A673 (cell line): ENCODE data around the gene CPNE8. TPM values are rescaled to one million over a fixed set of nuclear protein-coding genes. Genes with fewer than 3 reads are reported as not detected.
A peak's percentile ranks its signal among the peaks of the same experiment; 100 is the strongest.

Source experiments
- BruUV-seq: library from RNA; stranded (reverse); fragments of 400-500 nt; replicated peaks from 2 replicates; lab custom pipeline; 2021; lab: Mats Ljungman, UMichigan
- CTCF ChIA-PET: fragments of 300-600 bp; sonication (Branson Sonifier 250); formaldehyde crosslinking; loops from one replicate; lab custom pipeline; 2022; ENCODE audit warnings: antibody characterized with exemption; lab: Charles Lee
- POLR2A ChIA-PET: fragments of 300-600 bp; sonication (Branson Sonifier 250); formaldehyde crosslinking; loops from one replicate; lab custom pipeline; 2022; ENCODE audit warnings: antibody characterized with exemption; ENCODE audit not compliant: low non-redundant PET; lab: Charles Lee
- DNase-seq: peaks from one replicate; pipeline ENCODE4 v3.0.0-alpha.2; 2015; ENCODE audit warnings: low spot score
- H3K27ac ChIP-seq: fragments of 200-600 bp; sonication (generic); 2 replicates; pipeline ENCODE4 v1.5.1; 2016; ENCODE audit warnings: mixed run types, low read depth, mild to moderate bottlenecking, mixed read lengths, antibody characterized with exemption, low read length; ENCODE audit not compliant: poor library complexity, severe bottlenecking
- H3K27me3 ChIP-seq: fragments of 200-600 bp; sonication (generic); replicated peaks from 2 replicates; pipeline ENCODE4 v1.6.1; 2017; ENCODE audit warnings: mixed run types, low read depth, mild to moderate bottlenecking, mixed read lengths, antibody characterized with exemption, low read length; ENCODE audit not compliant: insufficient read depth, poor library complexity
- H3K36me3 ChIP-seq: fragments of 200-600 bp; sonication (generic); 2 replicates; pipeline ENCODE4 v1.6.1; 2016; ENCODE audit warnings: mixed run types, mild to moderate bottlenecking, mixed read lengths, antibody characterized with exemption, low read length; ENCODE audit not compliant: insufficient read depth, poor library complexity, severe bottlenecking
- H3K4me1 ChIP-seq: fragments of 200-600 bp; sonication (generic); 2 replicates; pipeline ENCODE4 v1.6.1; 2017; ENCODE audit warnings: mixed run types, mild to moderate bottlenecking, mixed read lengths, antibody characterized with exemption, low read length; ENCODE audit not compliant: insufficient read depth, poor library complexity, severe bottlenecking
- H3K4me3 ChIP-seq: fragments of 200-600 bp; sonication (generic); 2 replicates; pipeline ENCODE4 v1.5.1; 2016; ENCODE audit warnings: low read depth, mixed run types, mild to moderate bottlenecking, mixed read lengths, low read length; ENCODE audit not compliant: poor library complexity, severe bottlenecking
- H3K9me3 ChIP-seq: fragments of 200-600 bp; sonication (generic); 2 replicates; pipeline ENCODE4 v1.6.1; 2016; ENCODE audit warnings: mixed run types, low read depth, mild to moderate bottlenecking, mixed read lengths, antibody characterized with exemption, low read length; ENCODE audit not compliant: poor library complexity, severe bottlenecking
- CTCF ChIP-seq: fragments of 300-800, 200-600 bp; sonication (generic); conservative IDR thresholded peaks from 2 replicates; pipeline ENCODE4 v1.5.1; 2017; ENCODE audit warnings: low read depth, mild to moderate bottlenecking, antibody characterized with exemption, low read length, moderate library complexity, mixed read lengths
- EZH2 ChIP-seq: fragments of 200-600 bp; sonication (generic); IDR thresholded peaks from 2 replicates; pipeline ENCODE4 v1.6.1; 2017; ENCODE audit warnings: borderline replicate concordance, low read depth, mild to moderate bottlenecking, mixed read lengths, antibody characterized with exemption, low read length; ENCODE audit not compliant: poor library complexity, severe bottlenecking
- intact Hi-C: fragments of 100-400 bp; cut with micrococcal nuclease; formaldehyde crosslinking; loops from one replicate; pipeline ENCODE4 v1.10.0; 2022; ENCODE audit not compliant: unreplicated experiment
- total RNA-seq: library from RNA; stranded (reverse); gene quantifications from 2 replicates; pipeline ENCODE4 v1.2.3, GENCODE V29; 2021

The CPNE8 gene
- total RNA-seq, 1 experiment from 2014 or later, result 1.3 TPM

DNA sequence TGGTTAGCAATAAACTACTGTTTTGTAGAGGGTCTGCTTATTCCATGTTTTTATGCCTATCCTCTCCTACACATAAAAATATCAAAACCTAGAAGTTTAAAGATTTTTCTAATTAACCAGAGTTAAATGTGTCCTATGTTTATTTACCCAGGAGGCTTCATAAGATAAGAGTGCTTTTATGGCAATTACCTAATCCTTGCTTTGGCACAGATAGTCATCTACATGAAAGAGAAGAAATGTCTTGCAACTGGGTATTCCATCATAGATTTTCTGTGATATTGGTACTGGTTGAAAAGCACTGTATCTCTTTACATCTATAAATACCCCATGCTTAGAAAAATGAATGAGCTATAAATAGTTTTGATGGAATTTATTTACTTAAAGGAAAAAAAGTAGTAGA lies 277.1 kb downstream of the CPNE8 start:
- TF ChIP-seq CTCF (no peak), EZH2 (no peak)
- intact Hi-C loops, result no loop called here
- BruUV-seq, result no TSS peak
- H3K4me3 ChIP-seq, result no peak overlapping the region
- no peaks in the 10 kb centered on the region for H3K27me3 ChIP-seq
- H3K4me1 ChIP-seq, result no peaks in the 10 kb centered on the region
- CTCF ChIA-PET, result no interaction called here
- H3K27ac ChIP-seq, result no peak overlapping the region
- no peaks in the 10 kb centered on the region for H3K36me3 ChIP-seq
- DNase-seq, result no peak
- H3K9me3 ChIP-seq, result no peaks in the 10 kb centered on the region
- POLR2A ChIA-PET, result no interaction called here

GRCh38 chr12:38625306-38625705 lies 280.1 kb downstream of the CPNE8 start:
- BruUV-seq, result no TSS peak

DNA sequence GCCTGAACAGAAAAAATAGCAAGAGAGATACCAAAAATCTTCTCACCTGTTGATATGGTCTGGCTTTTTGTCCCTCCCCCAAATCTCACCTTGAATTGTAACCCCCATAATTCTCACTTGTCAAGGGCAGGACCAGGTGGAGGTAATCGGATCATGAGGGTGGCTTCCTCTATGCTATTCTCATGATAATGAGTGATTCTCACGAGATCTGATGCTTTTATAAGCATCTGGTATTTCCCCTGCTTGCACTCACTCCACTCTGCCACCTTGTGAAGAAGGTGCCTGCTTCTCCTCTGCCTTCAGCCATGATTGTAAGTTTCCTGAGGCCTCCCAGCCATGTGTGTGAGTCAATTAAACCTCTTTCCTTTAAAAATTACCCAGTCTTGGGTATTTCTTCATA lies 291.2 kb downstream of the CPNE8 start:
- POLR2A ChIA-PET, result no interaction called here
- Histone ChIP-seq H3K27me3 (no peaks in the 10 kb centered on the region), H3K4me3 (no peak overlapping the region), H3K4me1 (no peaks in the 10 kb centered on the region), H3K9me3 (no peaks in the 10 kb centered on the region), H3K27ac (no peak overlapping the region), H3K36me3 (no peaks in the 10 kb centered on the region)
- DNase-seq, result no peak
- BruUV-seq, result no TSS peak
- TF ChIP-seq EZH2, result no peak
- no peak for TF ChIP-seq CTCF
- CTCF ChIA-PET, result no interaction called here
- intact Hi-C loops, result no loop called here

More at GRCh38 chr12:38625306-38625705, 280.1 kb downstream of the CPNE8 start:
- ChIA-PET POLR2A (no interaction called here), CTCF (no interaction called here)
- no peak overlapping the region for H3K4me3 ChIP-seq
- H3K9me3 ChIP-seq, result no peaks in the 10 kb centered on the region
- no peak overlapping the region for H3K27ac ChIP-seq
- intact Hi-C loops, result no loop called here
- DNase-seq, result peak; percentile 35
- TF ChIP-seq EZH2 (no peak), CTCF (no peak)
- no peaks in the 10 kb centered on the region for H3K36me3 ChIP-seq
- no peaks in the 10 kb centered on the region for H3K4me1 ChIP-seq
- no peaks in the 10 kb centered on the region for H3K27me3 ChIP-seq
